CD4-positive, alpha-beta memory T cell (primary cell): ENCODE measurements around the gene TNFRSF21. TPM values are rescaled to one million over a fixed set of nuclear protein-coding genes. Genes with fewer than 3 reads are reported as not detected.

Source experiments
- CTCF ChIA-PET: fragments of 350-600 bp; sonication (Branson Sonifier 250); formaldehyde crosslinking; loops from one replicate; lab custom pipeline; 2021; ENCODE audit warnings: inconsistent platforms; ENCODE audit not compliant: partially characterized antibody; lab: Charles Lee
- POLR2A ChIA-PET: fragments of 350-600 bp; sonication (Branson Sonifier 250); formaldehyde crosslinking; loops from one replicate; lab custom pipeline; 2021; ENCODE audit not compliant: partially characterized antibody; lab: Charles Lee
- DNase-seq, 5 donors: peaks; one replicate each; pipeline versions ENCODE4 v3.0.0 to v3.0.0-alpha.2; 2020 to 2022; ENCODE audit warnings: mixed read lengths in 1 of 5
- H3K27ac ChIP-seq: one replicate; pipeline ENCODE4 v1.7.0; 2013; ENCODE audit warnings: low read depth, low read length
- H3K27me3 ChIP-seq: 2 replicates; pipeline ENCODE4 v1.7.0; 2013; ENCODE audit warnings: mild to moderate bottlenecking, low read length, moderate library complexity; ENCODE audit not compliant: insufficient read depth
- H3K36me3 ChIP-seq: 2 replicates; pipeline ENCODE4 v1.7.0; 2013; ENCODE audit warnings: mild to moderate bottlenecking, low read length, moderate library complexity; ENCODE audit not compliant: insufficient read depth
- H3K4me1 ChIP-seq: 2 replicates; pipeline ENCODE4 v1.7.0; 2013; ENCODE audit warnings: mild to moderate bottlenecking, low read length, moderate library complexity; ENCODE audit not compliant: insufficient read depth
- H3K4me3 ChIP-seq, 2 donors: one replicate each; pipeline ENCODE4 v1.7.0; 2013; ENCODE audit warnings: low read length in 2 of 2, mild to moderate bottlenecking in 1 of 2
- H3K9me3 ChIP-seq, 2 donors: one replicate each; pipeline ENCODE4 v1.7.0; 2013; ENCODE audit warnings: low read length in 2 of 2, control low read depth in 1 of 2; ENCODE audit not compliant: control insufficient read depth in 1 of 2
- H3K27ac Mint-ChIP-seq, 7 donors: one replicate each; pipeline ENCODE4 v1.8.0; 2020 to 2021; ENCODE audit warnings: mixed read lengths in 7 of 7, mild to moderate bottlenecking in 6 of 7, inconsistent platforms in 3 of 7, moderate library complexity in 3 of 7
- H3K27me3 Mint-ChIP-seq, 2 donors: one replicate each; pipeline ENCODE4 v1.8.0; 2020 to 2021; ENCODE audit warnings: mixed read lengths in 2 of 2
- H3K36me3 Mint-ChIP-seq, 2 donors: one replicate each; pipeline ENCODE4 v1.8.0; 2020 to 2021; ENCODE audit warnings: mixed read lengths in 2 of 2, inconsistent platforms in 1 of 2, mild to moderate bottlenecking in 1 of 2
- H3K4me1 Mint-ChIP-seq, 4 donors: one replicate each; pipeline ENCODE4 v1.8.0; 2020 to 2021; ENCODE audit warnings: mixed read lengths in 4 of 4, mild to moderate bottlenecking in 1 of 4
- H3K4me3 Mint-ChIP-seq, 8 donors: one replicate each; pipeline ENCODE4 v1.8.0; 2020 to 2021; ENCODE audit warnings: mixed read lengths in 8 of 8, mild to moderate bottlenecking in 7 of 8, moderate library complexity in 6 of 8, inconsistent platforms in 3 of 8
- H3K9me3 Mint-ChIP-seq, 8 donors: one replicate each; pipeline ENCODE4 v1.8.0; 2020 to 2021; ENCODE audit warnings: mixed read lengths in 8 of 8, mild to moderate bottlenecking in 5 of 8, inconsistent platforms in 3 of 8, moderate library complexity in 1 of 8
- intact Hi-C: fragments of 100-400 bp; cut with micrococcal nuclease; formaldehyde crosslinking; loops from one replicate; pipeline ENCODE4 v1.15.1; 2023
- polyA plus RNA-seq, 2 donors: library from polyadenylated mRNA; unstranded; fragments of 300-500 nt; fragmentation: Illumina TruSeq; gene quantifications; one replicate each; pipeline ENCODE4 v1.2.3, GENCODE V29; 2021
- total RNA-seq, 2 experiments: library from RNA; stranded (reverse); gene quantifications; one replicate each; pipeline ENCODE4 v1.2.3, GENCODE V29; 2021

Gene TNFRSF21
- total and polyA plus RNA-seq, 4 experiments from 2014 or later: 0.19 to 0.23 TPM; not detected in 2

- DNase-seq: peak in 4 of 5 donors; percentile 1 to 6 (median 3)
- Histone ChIP-seq H3K36me3 (no peaks in the 10 kb centered on the region), H3K9me3 (no peaks in the 10 kb centered on the region), H3K4me1 (peaks cover 12% of the 10 kb centered on the region), H3K27me3 (no peaks in the 10 kb centered on the region), H3K27ac (no peak overlapping the region), H3K4me3 (peak overlapping the region in 1 of 2 donors; percentile 43)
- Mint-ChIP-seq H3K9me3 (peaks cover 0 to 2% (median 0%) of the 10 kb centered on the region in 8 donors), H3K27me3 (peaks cover 29 to 57% of the 10 kb centered on the region in 2 donors), H3K36me3 (no peaks in the 10 kb centered on the region), H3K4me1 (peaks cover 3 to 12% (median 7%) of the 10 kb centered on the region in 4 donors), H3K27ac (no peak overlapping the region), H3K4me3 (peak overlapping the region; percentile 28 to 74 (median 60))
- intact Hi-C loops: no loop called here
- POLR2A ChIA-PET: no interaction called here
- CTCF ChIA-PET: no interaction called here
Observed at GRCh38 chr6:47308552-47309290, 984 bp downstream of the TNFRSF21 start.

GRCh38 chr6:47308198-47308517 lies 1.5 kb downstream of the TNFRSF21 start:
- intact Hi-C loops: no loop called here
- no peaks in the 10 kb centered on the region for H3K27me3 ChIP-seq
- H3K27ac ChIP-seq: no peak overlapping the region
- no peak for DNase-seq
- H3K4me1 Mint-ChIP-seq: peaks cover 3 to 12% (median 7%) of the 10 kb centered on the region in 4 donors
- H3K4me1 ChIP-seq: peaks cover 12% of the 10 kb centered on the region
- H3K27ac Mint-ChIP-seq: no peak overlapping the region
- ChIA-PET POLR2A (no interaction called here), CTCF (no interaction called here)
- H3K4me3 Mint-ChIP-seq: peak overlapping the region; percentile 17 to 72 (median 57)
- H3K4me3 ChIP-seq: no peak overlapping the region
- H3K27me3 Mint-ChIP-seq: peaks cover 34 to 60% of the 10 kb centered on the region in 2 donors
- H3K9me3 ChIP-seq: no peaks in the 10 kb centered on the region
- H3K9me3 Mint-ChIP-seq: no peaks in the 10 kb centered on the region
- H3K36me3 Mint-ChIP-seq: no peaks in the 10 kb centered on the region
- no peaks in the 10 kb centered on the region for H3K36me3 ChIP-seq

- Mint-ChIP-seq H3K4me1 (peaks cover 3 to 12% (median 7%) of the 10 kb centered on the region in 4 donors), H3K9me3 (no peaks in the 10 kb centered on the region), H3K36me3 (no peaks in the 10 kb centered on the region), H3K27me3 (peaks cover 31 to 56% of the 10 kb centered on the region in 2 donors), H3K4me3 (peak overlapping the region in 5 of 8 donors; percentile 17 to 65 (median 54)), H3K27ac (no peak overlapping the region)
- Histone ChIP-seq H3K4me1 (peaks cover 12% of the 10 kb centered on the region), H3K9me3 (no peaks in the 10 kb centered on the region), H3K27me3 (no peaks in the 10 kb centered on the region), H3K27ac (no peak overlapping the region), H3K4me3 (no peak overlapping the region), H3K36me3 (no peaks in the 10 kb centered on the region)
- no peak for DNase-seq
- ChIA-PET CTCF (interaction anchor here (1.5 kb wide), 1 partner anchor 209 kb away, joined by 4 read pairs; no protein-coding TSS in a partner anchor), POLR2A (no interaction called here)
- intact Hi-C loops: no loop called here
Observed at GRCh38 chr6:47307362-47308197, 2.1 kb downstream of the TNFRSF21 start.

GRCh38 chr6:47306887-47307286 lies 2.8 kb downstream of the TNFRSF21 start:
- CTCF ChIA-PET: interaction anchor here (1.5 kb wide), 1 partner anchor 209 kb away, joined by 4 read pairs; no protein-coding TSS in a partner anchor

GRCh38 chr6:47303861-47304260 lies 5.8 kb downstream of the TNFRSF21 start:
- DNase-seq: no peak
- no peak overlapping the region for H3K4me3 ChIP-seq
- intact Hi-C loops: no loop called here
- H3K9me3 ChIP-seq: no peaks in the 10 kb centered on the region
- no peak overlapping the region for H3K27ac ChIP-seq
- peaks cover 1 to 10% (median 4%) of the 10 kb centered on the region in 4 donors for H3K4me1 Mint-ChIP-seq
- no peaks in the 10 kb centered on the region for H3K9me3 Mint-ChIP-seq
- H3K27ac Mint-ChIP-seq: no peak overlapping the region
- ChIA-PET POLR2A (no interaction called here), CTCF (no interaction called here)
- H3K27me3 Mint-ChIP-seq: peaks cover 29 to 43% of the 10 kb centered on the region in 2 donors
- no peak overlapping the region for H3K4me3 Mint-ChIP-seq
- H3K36me3 ChIP-seq: no peaks in the 10 kb centered on the region
- no peaks in the 10 kb centered on the region for H3K27me3 ChIP-seq
- H3K36me3 Mint-ChIP-seq: no peaks in the 10 kb centered on the region
- H3K4me1 ChIP-seq: peaks cover 5% of the 10 kb centered on the region

More at GRCh38 chr6:47306887-47307286, 2.8 kb downstream of the TNFRSF21 start:
- no peaks in the 10 kb centered on the region for H3K27me3 ChIP-seq
- H3K27ac ChIP-seq: no peak overlapping the region
- H3K36me3 ChIP-seq: no peaks in the 10 kb centered on the region
- POLR2A ChIA-PET: no interaction called here
- Mint-ChIP-seq H3K9me3 (no peaks in the 10 kb centered on the region), H3K4me3 (no peak overlapping the region), H3K27ac (no peak overlapping the region), H3K27me3 (peaks cover 29 to 54% of the 10 kb centered on the region in 2 donors), H3K4me1 (peaks cover 3 to 12% (median 7%) of the 10 kb centered on the region in 4 donors), H3K36me3 (no peaks in the 10 kb centered on the region)
- intact Hi-C loops: no loop called here
- H3K4me1 ChIP-seq: peaks cover 12% of the 10 kb centered on the region
- no peak overlapping the region for H3K4me3 ChIP-seq
- no peak for DNase-seq
- no peaks in the 10 kb centered on the region for H3K9me3 ChIP-seq

- no peak for DNase-seq
- CTCF ChIA-PET: no interaction called here
- Mint-ChIP-seq H3K4me1 (peaks cover under 1 to 7% (median 2%) of the 10 kb centered on the region in 4 donors), H3K36me3 (no peaks in the 10 kb centered on the region), H3K27ac (no peak overlapping the region), H3K9me3 (no peaks in the 10 kb centered on the region), H3K4me3 (no peak overlapping the region), H3K27me3 (peaks cover 25 to 43% of the 10 kb centered on the region in 2 donors)
- peaks cover under 1% of the 10 kb centered on the region for H3K4me1 ChIP-seq
- H3K27ac ChIP-seq: no peak overlapping the region
- POLR2A ChIA-PET: no interaction called here
- no peaks in the 10 kb centered on the region for H3K27me3 ChIP-seq
- no peaks in the 10 kb centered on the region for H3K36me3 ChIP-seq
- no peaks in the 10 kb centered on the region for H3K9me3 ChIP-seq
- intact Hi-C loops: no loop called here
- H3K4me3 ChIP-seq: no peak overlapping the region
Observed at GRCh38 chr6:47303342-47303741, 6.4 kb downstream of the TNFRSF21 start.

- Mint-ChIP-seq H3K4me3 (no peak overlapping the region), H3K27me3 (peaks cover 15 to 30% of the 10 kb centered on the region in 2 donors), H3K9me3 (no peaks in the 10 kb centered on the region), H3K27ac (no peak overlapping the region), H3K4me1 (no peaks in the 10 kb centered on the region), H3K36me3 (no peaks in the 10 kb centered on the region)
- Histone ChIP-seq H3K27me3 (no peaks in the 10 kb centered on the region), H3K4me1 (no peaks in the 10 kb centered on the region), H3K27ac (no peak overlapping the region), H3K4me3 (no peak overlapping the region), H3K36me3 (no peaks in the 10 kb centered on the region), H3K9me3 (no peaks in the 10 kb centered on the region)
- POLR2A ChIA-PET: no interaction called here
- DNase-seq: no peak
- CTCF ChIA-PET: no interaction called here
- intact Hi-C loops: no loop called here
Observed at GRCh38 chr6:47302043-47302442, 7.7 kb downstream of the TNFRSF21 start.
